Heart left ventricle (tissue), 13 donors: ENCODE measurements around the gene MSI2.

Experiments
- CTCF ChIP-seq, 12 donors: fragments of 200-600 bp; sonication (generic) in 4 of 12; IDR thresholded peaks; one replicate each; pipeline versions ENCODE4 v1.5.0 to v1.8.0; 2018 to 2022; ENCODE audit warnings: antibody characterized with exemption in 12 of 12, mild to moderate bottlenecking in 5 of 12
- POLR2A ChIP-seq, 2 donors: fragments of 450-650 bp; IDR thresholded peaks; one replicate each; pipeline ENCODE4 v1.6.1; 2017; ENCODE audit warnings: antibody characterized with exemption in 2 of 2, mild to moderate bottlenecking in 2 of 2, moderate library complexity in 2 of 2
- donor health status: ischemic (EF 13 %, LVEDD 7.1; RV severe dilation, severe dysfunction).
- donor health status: DM: no; HTN: yes; CAD: no.
- donor health status: DM: no; HTN: no; CAD: no.
- donor health status: ischemic (EF 25% LVEDD 6.9; RV normal size, moderate dysfunction).
- donor health status: ischemic (EF 25% LVEDD 5.7; RV mildly dilated, moderate dysfunction).
- donor health status: ischemic (EF 35%, LVEDD 5.7; RV mildly dilated, moderate dysfunction).
- donor health status: nonischemic (EF 11% LVEDD 7.7; RV severe dilation, severe dysfunction).
- donor health status: DM: yes; HTN: yes; CAD: no.
- donor health status: PGD.
- donor health status: ischemic (EF 29% LVEDD 5.4; RV normal size, mild dysfunction).
- donor health status: nonischemic (EF 23%, LVEDD 6.1; RV moderate dilation, normal function).

GRCh38 chr17:57484081-57484666, 227.9 kb downstream of the MSI2 start:
- TF ChIP-seq CTCF (IDR thresholded peaks at IDR 0.05) (no peak), POLR2A (IDR thresholded peaks at IDR 0.05) (no peak)
